HG03280 (cell line): ENCODE data around the gene LRIG1.

Experiments
- ATAC-seq: cut with Tn5 transposase; IDR thresholded peaks from one replicate; pipeline ENCODE4 v1.9.1; 2021; ENCODE audit warnings: mild to moderate bottlenecking, moderate library complexity; ENCODE audit not compliant: unreplicated experiment

The LRIG1 gene

GRCh38 chr3:66489115-66489514, 11.7 kb downstream of the LRIG1 start:
- no peak for ATAC-seq

DNA sequence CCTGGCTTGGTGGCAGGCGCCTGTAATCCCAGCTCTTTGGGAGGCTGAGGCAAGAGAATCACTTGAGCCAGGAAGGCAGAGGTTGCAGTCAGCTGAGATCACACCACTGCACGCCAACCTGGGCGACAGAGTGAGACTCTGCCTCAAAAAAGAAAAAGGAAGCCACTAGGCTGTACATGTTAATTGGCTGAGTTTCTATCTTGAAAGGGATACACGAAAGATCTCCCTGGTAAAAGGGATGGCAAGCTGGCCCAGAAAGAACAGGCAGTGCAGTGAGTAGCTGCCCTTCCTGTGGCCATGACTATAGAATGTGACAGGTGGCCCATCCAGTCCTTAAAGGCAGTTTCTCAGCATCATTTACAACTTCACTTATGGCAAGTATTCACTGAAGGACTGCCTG, 12.3 kb downstream of the LRIG1 start:
- ATAC-seq, result peak; percentile 34

GRCh38 chr3:66487465-66487864, 13.4 kb downstream of the LRIG1 start:
- ATAC-seq, result no peak

- no peak for ATAC-seq
Measured at GRCh38 chr3:66486646-66487045, 14.2 kb downstream of the LRIG1 start.

- no peak for ATAC-seq
Measured at GRCh38 chr3:66486202-66486601, 14.6 kb downstream of the LRIG1 start.

- no peak for ATAC-seq
Measured at GRCh38 chr3:66485291-66485968, 15.4 kb downstream of the LRIG1 start.

- no peak for ATAC-seq
Measured at GRCh38 chr3:66484106-66484844, 16.5 kb downstream of the LRIG1 start.

- no peak for ATAC-seq
Measured at GRCh38 chr3:66483409-66483906, 17.4 kb downstream of the LRIG1 start.

DNA sequence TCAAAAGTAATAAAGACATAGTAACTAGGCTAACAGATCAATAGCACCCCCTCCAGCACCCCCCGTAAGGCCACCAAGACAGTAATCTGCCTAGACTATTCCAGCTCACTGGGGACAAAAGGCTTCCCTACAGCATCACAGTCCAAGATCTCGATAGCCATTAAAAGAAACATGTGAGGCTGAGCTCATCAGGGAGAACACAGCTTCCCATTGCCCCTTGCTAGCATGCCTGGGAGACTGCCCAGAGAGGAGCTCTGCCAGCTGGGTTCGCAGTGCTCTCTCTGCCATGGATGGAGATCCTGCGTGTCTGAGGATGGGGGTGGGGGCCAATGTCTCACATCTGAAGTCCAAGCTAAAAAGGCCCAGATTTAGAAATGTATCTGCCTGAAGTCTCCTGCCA, 17.8 kb downstream of the LRIG1 start:
- no peak for ATAC-seq

GRCh38 chr3:66482018-66482404, 18.8 kb downstream of the LRIG1 start:
- no peak for ATAC-seq

DNA sequence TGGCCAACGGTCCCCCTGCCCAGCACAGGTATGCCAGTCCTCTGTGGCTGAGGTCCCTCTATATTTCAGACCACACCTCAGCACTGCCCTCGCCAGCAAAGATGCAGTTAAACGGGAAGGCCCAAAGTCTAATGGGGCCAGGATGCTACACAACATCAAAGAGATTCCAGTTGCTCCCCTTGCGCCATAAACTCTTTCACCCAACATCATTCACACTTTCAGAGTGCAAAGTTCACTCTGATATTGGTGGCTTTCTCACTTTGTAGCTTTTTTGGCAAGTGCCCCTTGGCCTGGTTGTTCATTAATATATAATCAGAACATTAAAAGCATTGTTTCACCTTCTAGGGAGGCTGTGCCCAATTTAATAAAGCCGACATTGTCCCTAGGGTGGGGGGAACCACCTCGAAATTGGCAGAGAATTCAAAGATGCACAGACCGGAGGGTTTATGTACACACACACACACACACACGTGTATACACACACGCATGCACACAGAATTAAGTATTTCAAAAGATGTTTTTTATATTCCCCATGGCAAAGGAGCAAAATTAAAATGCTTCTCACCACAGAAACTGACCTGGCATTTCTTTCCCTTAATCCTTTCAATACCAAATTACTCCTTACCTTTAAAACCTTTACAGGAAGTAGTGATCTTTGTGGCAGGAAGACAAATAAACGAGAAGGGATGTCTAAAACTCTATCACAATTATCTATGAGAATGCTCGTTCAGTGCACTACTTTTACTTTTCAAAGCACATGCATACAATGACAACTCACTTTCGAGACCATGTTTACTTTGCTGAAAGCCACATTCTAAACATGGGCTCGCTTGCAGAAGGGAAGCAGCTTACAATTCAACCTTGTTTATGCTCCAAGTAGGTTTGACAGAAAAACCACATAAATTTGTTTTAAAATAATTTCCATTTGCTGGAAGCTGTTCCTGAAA, 19.5 kb downstream of the LRIG1 start:
- ATAC-seq, result no peak

DNA sequence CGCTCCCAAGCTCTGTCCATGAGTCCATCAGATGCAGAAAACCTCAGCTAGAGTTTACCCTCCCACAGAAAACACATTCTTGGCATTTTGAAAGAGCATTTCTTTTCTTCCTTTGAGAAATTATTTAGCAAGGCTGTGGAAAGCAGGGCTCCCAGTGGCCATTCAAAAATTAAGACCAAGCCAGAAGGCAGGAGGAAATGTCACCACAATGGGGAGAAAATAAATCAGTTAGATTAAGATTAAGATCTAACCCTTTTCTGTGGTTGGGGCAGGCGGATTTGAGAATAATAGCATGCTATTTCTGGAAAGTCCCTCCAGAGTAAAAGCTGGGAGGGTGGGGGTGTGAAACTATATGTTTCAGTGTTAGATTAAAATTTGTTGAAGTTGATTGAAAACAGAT, 20.2 kb downstream of the LRIG1 start:
- ATAC-seq, result no peak

GRCh38 chr3:66479532-66479947, 21.3 kb downstream of the LRIG1 start:
- ATAC-seq, result no peak

DNA sequence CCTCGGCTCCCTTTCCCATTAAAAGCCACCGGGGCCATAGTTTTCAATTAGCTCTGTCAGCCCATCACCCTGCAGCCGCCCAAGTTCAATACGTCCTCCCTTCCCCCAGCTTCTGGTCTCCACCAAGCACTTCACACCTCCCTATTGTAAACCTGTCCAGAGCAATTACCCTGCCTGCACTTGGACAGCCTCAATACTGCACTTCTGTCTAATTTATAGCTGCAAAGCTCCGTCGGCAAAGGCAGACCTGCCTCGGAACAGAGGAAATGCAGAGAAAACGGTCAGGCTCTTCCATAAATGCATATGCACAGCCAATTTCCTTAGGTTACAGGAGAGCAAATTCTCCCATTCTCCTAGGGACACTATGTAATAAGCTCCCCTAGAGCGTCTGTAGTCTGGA, 21.9 kb downstream of the LRIG1 start:
- ATAC-seq, result no peak

DNA sequence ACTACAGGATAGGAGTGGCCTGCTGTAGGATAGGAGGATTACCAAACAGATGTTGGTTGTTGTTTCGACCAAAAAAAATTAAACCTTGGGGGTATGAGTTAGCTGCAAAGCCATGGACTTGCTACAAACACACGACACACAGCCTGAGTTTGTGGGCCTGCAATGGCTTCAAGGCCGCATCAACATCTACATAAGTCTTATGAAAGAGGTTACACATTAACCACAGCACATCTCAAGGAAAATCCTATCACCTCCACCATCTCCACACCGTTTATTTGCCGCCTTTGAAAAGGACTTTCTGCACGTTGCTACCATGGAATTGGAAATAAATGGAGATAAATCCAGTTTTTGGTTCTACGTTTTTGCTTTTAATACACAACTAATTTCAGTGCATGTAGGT, 23.0 kb downstream of the LRIG1 start:
- no peak for ATAC-seq

GRCh38 chr3:66476852-66477381, 23.9 kb downstream of the LRIG1 start:
- ATAC-seq, result no peak

GRCh38 chr3:66475386-66476020, 25.3 kb downstream of the LRIG1 start:
- no peak for ATAC-seq

- no peak for ATAC-seq
Measured at GRCh38 chr3:66473692-66474091, 27.1 kb downstream of the LRIG1 start.

DNA sequence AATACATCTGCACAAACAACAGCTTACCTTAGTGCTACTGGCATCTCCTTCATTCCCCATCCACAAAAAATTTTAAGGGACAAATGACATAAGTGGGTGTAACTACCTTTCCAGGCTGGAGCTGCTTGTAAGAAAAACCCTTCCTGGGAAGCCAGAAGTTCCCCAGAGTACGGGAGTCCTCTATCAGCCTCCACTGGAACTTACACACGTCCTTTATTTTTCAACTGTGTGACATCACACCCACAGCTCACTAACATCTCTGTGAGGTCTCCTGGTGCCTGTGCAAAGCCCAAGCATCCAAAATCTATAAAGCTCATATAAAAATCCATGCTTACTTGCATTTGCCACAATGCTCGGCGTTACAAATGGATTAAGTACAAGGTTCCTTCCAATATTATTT, 27.6 kb downstream of the LRIG1 start:
- ATAC-seq, result no peak

- peak; percentile 52 for ATAC-seq
Measured at GRCh38 chr3:66472313-66473134, 28.3 kb downstream of the LRIG1 start.
